Cardiac muscle cell (in vitro differentiated cells and primary cell): ENCODE measurements around the gene DENND5B. TPM values are rescaled to one million over a fixed set of nuclear protein-coding genes. Genes with fewer than 3 reads are reported as not detected.

Source experiments
- DNase-seq, 2 donors: peaks; one replicate each; pipeline versions ENCODE4 v3.0.0 to v3.0.0-alpha.2; 2010 to 2017; ENCODE audit warnings: low read depth in 1 of 2, low spot score in 1 of 2
- H3K27ac ChIP-seq: fragments of 200-600 bp; sonication (generic); 2 replicates; pipeline ENCODE4 v1.5.1; 2016
- H3K27me3 ChIP-seq: fragments of 200-600 bp; sonication (generic); 2 replicates; pipeline ENCODE4 v1.6.0; 2016; ENCODE audit warnings: control low read depth
- H3K36me3 ChIP-seq: fragments of 200-600 bp; sonication (generic); 2 replicates; pipeline ENCODE4 v1.5.1; 2016; ENCODE audit warnings: control low read depth
- H3K4me1 ChIP-seq: fragments of 200-600 bp; sonication (generic); 2 replicates; pipeline ENCODE4 v1.8.1; 2017; ENCODE audit warnings: low read depth, mild to moderate bottlenecking, mixed run types
- H3K4me3 ChIP-seq: fragments of 200-600 bp; sonication (generic); 2 replicates; pipeline ENCODE4 v1.5.1; 2016; ENCODE audit warnings: mild to moderate bottlenecking
- H3K9me3 ChIP-seq: fragments of 200-600 bp; sonication (generic); 2 replicates; pipeline ENCODE4 v1.5.1; 2017; ENCODE audit warnings: low read depth, mild to moderate bottlenecking, control low read depth
- CTCF ChIP-seq: IDR thresholded peaks from 2 replicates; pipeline ENCODE4 v1.5.1; 2012; ENCODE audit warnings: low read depth, mild to moderate bottlenecking, low read length
- polyA plus RNA-seq: library from polyadenylated mRNA; unstranded; fragments of >200 nt; fragmentation: Nextera tagmentation; extraction: Ambion mirVana; gene quantifications from 2 replicates; pipeline ENCODE4 v1.2.1, GENCODE V29; 2016
- total RNA-seq: library from RNA; depleted of rRNA; stranded (reverse); fragments of >200 nt; gene quantifications from 2 replicates; pipeline ENCODE4 v1.2.3, GENCODE V29; 2016

The DENND5B gene
- total and polyA plus RNA-seq, 2 experiments from 2014 or later = 40.4 to 121 TPM

GRCh38 chr12:31485571-31485970 lies 105.4 kb downstream of the DENND5B start:
- Histone ChIP-seq H3K27me3 (no peaks in the 10 kb centered on the region), H3K4me3 (no peak overlapping the region), H3K36me3 (peaks cover 14% of the 10 kb centered on the region), H3K27ac (peak overlapping the region; percentile 88), H3K4me1 (peaks cover 26% of the 10 kb centered on the region), H3K9me3 (no peaks in the 10 kb centered on the region)
- DNase-seq = peak in 1 of 2 donors; percentile 38
- TF ChIP-seq CTCF = no peak

- peak in 1 of 2 donors; percentile 66 for DNase-seq
- Histone ChIP-seq H3K36me3 (peaks cover 14% of the 10 kb centered on the region), H3K4me1 (peaks cover 37% of the 10 kb centered on the region), H3K27ac (peak overlapping the region; percentile 51), H3K9me3 (no peaks in the 10 kb centered on the region), H3K4me3 (no peak overlapping the region), H3K27me3 (no peaks in the 10 kb centered on the region)
- TF ChIP-seq CTCF = no peak
Observed at GRCh38 chr12:31482816-31483215, 108.1 kb downstream of the DENND5B start.

GRCh38 chr12:31481415-31481814 lies 109.5 kb downstream of the DENND5B start:
- peak overlapping the region; percentile 22 for H3K27ac ChIP-seq

GRCh38 chr12:31479516-31480210 lies 111.3 kb downstream of the DENND5B start:
- DNase-seq = no peak
- H3K4me1 ChIP-seq = peaks cover 34% of the 10 kb centered on the region

More at GRCh38 chr12:31481415-31481814, 109.5 kb downstream of the DENND5B start:
- no peak for TF ChIP-seq CTCF
- DNase-seq = no peak
- Histone ChIP-seq H3K27me3 (no peaks in the 10 kb centered on the region), H3K9me3 (no peaks in the 10 kb centered on the region), H3K4me1 (peaks cover 39% of the 10 kb centered on the region), H3K4me3 (no peak overlapping the region), H3K36me3 (peaks cover 9% of the 10 kb centered on the region)

GRCh38 chr12:31478898-31479297 lies 112.0 kb downstream of the DENND5B start:
- DNase-seq = no peak
- no peak for TF ChIP-seq CTCF
- peaks cover 41% of the 10 kb centered on the region for H3K4me1 ChIP-seq

More at GRCh38 chr12:31479516-31480210, 111.3 kb downstream of the DENND5B start:
- peak overlapping the region; percentile 77 for H3K27ac ChIP-seq
- TF ChIP-seq CTCF = no peak
- no peak overlapping the region for H3K4me3 ChIP-seq
- no peaks in the 10 kb centered on the region for H3K9me3 ChIP-seq
- H3K36me3 ChIP-seq = peaks cover 9% of the 10 kb centered on the region
- H3K27me3 ChIP-seq = no peaks in the 10 kb centered on the region

More at GRCh38 chr12:31478898-31479297, 112.0 kb downstream of the DENND5B start:
- Histone ChIP-seq H3K27ac (peak overlapping the region; percentile 77), H3K9me3 (no peaks in the 10 kb centered on the region), H3K27me3 (no peaks in the 10 kb centered on the region), H3K4me3 (no peak overlapping the region), H3K36me3 (peaks cover 9% of the 10 kb centered on the region)
